GM18867 (cell line): Measurements from ENCODE around the gene XYLT1.

Experiments used
- ATAC-seq: cut with Tn5 transposase; IDR thresholded peaks from one replicate; pipeline ENCODE4 v1.9.1; 2021; ENCODE audit warnings: mild to moderate bottlenecking, moderate library complexity; ENCODE audit not compliant: unreplicated experiment

Gene XYLT1

DNA sequence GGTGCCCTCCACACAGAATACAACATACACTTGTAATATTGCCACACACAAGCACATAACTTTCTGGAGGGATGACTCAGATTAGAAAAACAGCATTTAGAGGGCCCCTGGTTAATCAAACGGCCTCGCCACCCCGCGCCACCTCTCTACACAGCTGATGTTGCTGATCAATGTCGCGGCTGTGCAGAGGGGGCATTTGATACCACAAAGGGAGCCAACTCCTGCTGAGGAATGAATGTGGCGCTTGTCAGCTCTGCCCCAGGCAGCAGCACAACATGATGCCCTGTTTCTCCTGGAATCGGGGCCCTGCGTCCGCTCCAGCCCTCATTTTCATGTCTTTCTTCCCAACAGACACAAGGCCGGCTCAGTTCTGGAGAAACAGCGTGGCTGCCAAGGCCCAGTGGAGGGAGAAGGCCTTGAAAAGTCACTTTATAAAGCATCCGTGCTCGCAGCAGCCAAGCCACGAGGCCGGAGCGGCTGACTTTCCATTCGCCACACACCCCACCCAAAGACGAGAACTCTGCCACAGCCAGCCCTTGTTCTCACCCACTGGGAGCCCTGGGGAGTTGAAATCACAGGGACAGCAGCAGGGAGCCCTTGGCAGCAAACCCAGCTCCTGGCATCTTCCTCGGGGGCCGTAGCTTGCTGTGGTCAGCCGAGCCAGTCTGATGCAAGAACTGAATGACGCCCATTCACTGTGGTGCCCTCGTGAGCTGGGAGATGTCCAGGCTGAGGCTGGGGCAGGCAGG lies 65.6 kb downstream of the XYLT1 start:
- no peak for ATAC-seq

- no peak for ATAC-seq
These were observed 66.8 kb downstream of the XYLT1 start for GRCh38 chr16:17403859-17404545.

DNA sequence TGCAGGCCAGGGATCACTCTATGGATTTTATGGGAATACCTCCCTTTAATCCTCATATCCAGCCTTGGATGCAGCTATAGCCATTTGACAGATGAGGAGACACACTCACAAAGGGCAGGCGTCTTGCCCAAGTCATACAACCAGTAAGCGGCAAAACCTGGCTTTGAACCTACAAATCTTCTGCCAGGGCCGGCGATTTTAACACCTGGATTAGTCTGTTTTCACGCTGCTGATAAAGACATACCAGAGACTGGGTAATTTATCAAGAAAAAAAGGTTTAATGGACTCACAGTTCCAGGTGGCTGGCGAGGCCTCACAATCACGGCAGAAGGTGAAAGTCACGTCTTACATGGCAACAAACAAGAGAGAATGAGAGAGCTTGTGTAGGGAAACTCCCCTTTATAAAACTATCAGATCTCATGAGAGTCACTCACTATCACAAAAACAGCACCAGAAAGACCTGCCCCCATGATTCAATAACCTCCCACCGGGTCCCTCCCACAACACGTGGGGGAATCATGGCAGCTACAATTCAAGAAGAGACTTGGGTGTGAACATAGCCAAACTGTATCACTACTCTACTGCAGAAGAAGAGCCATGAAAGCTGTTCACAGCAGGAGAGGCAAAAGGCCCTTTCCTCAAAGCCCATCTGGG lies 67.5 kb downstream of the XYLT1 start:
- ATAC-seq, result no peak

- no peak for ATAC-seq
These were observed 73.3 kb downstream of the XYLT1 start for GRCh38 chr16:17397499-17397891.

GRCh38 chr16:17396762-17397498 lies 73.8 kb downstream of the XYLT1 start:
- no peak for ATAC-seq

DNA sequence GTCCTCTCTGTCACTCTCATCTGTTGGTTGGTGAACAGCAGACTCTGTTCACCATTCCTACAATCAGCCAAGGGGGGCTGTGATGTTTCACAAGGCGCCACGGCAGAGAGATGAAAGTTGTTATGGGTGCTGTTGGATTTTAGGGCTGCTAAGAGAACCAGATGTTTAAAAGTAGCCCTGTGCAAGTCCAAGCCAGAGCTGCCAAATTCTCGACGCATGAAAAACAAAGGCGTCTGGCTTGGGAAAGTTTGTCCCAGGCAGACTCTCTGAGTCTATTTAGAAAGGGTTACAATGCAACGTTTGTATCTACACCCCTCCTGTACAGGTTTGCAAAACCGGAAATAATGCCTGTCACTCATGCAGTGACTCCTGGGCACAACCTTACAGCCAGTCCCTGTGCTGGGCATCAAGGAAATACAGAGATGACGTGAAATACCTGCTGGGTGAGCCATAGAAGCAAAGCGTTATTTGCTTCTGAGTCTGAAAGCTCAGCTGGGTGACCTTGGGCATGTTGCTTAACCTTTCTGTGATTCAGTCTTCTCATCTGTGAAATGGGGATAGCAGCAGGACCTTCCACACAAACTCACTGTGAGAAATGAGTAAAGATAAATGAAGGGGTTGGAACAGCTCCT lies 74.8 kb downstream of the XYLT1 start:
- ATAC-seq, result no peak

GRCh38 chr16:17392857-17393692 lies 77.7 kb downstream of the XYLT1 start:
- no peak for ATAC-seq

- ATAC-seq, result no peak
These were observed 78.5 kb downstream of the XYLT1 start for GRCh38 chr16:17392127-17392856.

- no peak for ATAC-seq
These were observed 79.0 kb downstream of the XYLT1 start for GRCh38 chr16:17391715-17392114.

DNA sequence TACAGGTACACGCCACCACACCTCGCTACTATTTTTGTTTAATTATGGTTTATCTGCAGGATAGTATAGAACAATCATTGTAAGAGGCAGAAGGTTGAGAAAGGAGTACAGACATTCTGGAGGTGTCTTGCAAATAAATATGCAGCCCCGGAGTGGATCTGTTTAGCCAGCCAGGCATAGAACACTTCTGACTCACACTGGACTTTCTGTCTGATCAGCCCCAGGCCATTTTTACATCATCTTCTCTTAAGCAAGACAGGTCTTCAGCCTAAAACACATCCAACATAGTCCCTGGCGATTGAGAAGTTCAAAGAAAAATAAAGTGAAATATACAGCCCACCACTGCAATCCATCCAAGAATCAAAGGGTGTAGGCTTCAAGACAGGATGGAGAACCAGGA lies 81.4 kb downstream of the XYLT1 start:
- no peak for ATAC-seq

GRCh38 chr16:17387256-17387655 lies 83.5 kb downstream of the XYLT1 start:
- no peak for ATAC-seq

GRCh38 chr16:17386229-17386628 lies 84.5 kb downstream of the XYLT1 start:
- ATAC-seq, result no peak

- no peak for ATAC-seq
These were observed 86.3 kb downstream of the XYLT1 start for GRCh38 chr16:17384471-17384870.

GRCh38 chr16:17382949-17383863 lies 87.6 kb downstream of the XYLT1 start:
- no peak for ATAC-seq

GRCh38 chr16:17382514-17382913 lies 88.2 kb downstream of the XYLT1 start:
- ATAC-seq, result no peak

DNA sequence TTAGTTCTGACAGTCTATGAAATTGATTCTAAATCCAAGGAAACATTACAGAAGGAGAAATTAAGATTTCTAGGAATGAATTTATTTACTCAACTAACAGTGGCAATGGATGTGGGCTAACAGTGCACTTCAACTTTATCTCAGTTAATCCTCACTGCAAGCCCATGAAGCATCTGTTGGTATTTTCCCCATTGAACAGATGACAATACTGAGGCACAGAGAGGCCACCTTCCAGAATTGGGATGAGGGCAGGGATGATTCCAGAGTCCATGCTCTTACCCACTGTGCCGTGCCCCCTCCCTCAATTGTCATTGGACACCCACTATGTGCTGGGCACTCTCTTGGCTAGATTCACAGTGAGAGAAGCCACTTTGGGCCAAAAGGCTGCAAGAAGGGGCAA lies 89.0 kb downstream of the XYLT1 start:
- ATAC-seq, result no peak

DNA sequence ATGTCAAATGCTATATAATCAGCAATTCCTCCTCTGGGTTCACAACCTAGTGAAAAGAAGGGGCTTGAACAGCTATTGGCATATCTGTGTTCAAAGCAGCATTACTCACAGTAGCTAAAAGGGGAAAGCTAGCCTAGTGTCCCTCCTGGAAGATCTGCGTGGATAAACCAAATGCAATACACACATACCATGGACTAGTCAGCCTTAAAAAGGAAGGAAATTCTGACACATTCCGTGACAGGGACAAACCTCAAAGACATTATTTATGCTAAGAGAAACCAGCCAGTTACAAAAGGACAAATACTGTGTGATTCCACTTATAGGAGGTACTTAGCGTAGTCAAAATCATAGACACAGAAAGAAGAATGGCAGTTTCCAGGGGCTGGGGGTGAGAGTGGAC lies 90.1 kb downstream of the XYLT1 start:
- ATAC-seq, result no peak

GRCh38 chr16:17379121-17379571 lies 91.6 kb downstream of the XYLT1 start:
- ATAC-seq, result no peak
